ENCODE data around the gene SLC15A4. TPM values are rescaled to one million over a fixed set of nuclear protein-coding genes. Genes with fewer than 3 reads are reported as not detected.

SLC15A4 gene
- total RNA-seq, 1 experiment from 2014 or later = 14.3 TPM

GRCh38 chr12:128829861-128830504 lies 6.2 kb upstream of the SLC15A4 start:
- Histone ChIP-seq H3F3A (ENCODE audit: insufficient read depth, low read depth) (no peaks in the 10 kb centered on the region), H3K27ac (no peak overlapping the region), H3K9me2 (ENCODE audit: insufficient read depth) (peaks cover under 1% of the 10 kb centered on the region; the same call in 1 of the 2 replicates), H2AFZ (no peak overlapping the region), H4K20me1 (ENCODE audit: insufficient read depth) (no peaks in the 10 kb centered on the region), H3K4me1 (replicated peaks; ENCODE audit: insufficient read depth) (no peaks in the 10 kb centered on the region), H3K9me3 (ENCODE audit: insufficient read depth, low read depth) (no peaks in the 10 kb centered on the region), H3K4me2 (no peak overlapping the region), H3K4me3 (no peak overlapping the region), H3K27me3 (ENCODE audit: insufficient read depth, low read depth) (peaks cover 11% of the 10 kb centered on the region), H3K36me3 (ENCODE audit: low read depth) (no peaks in the 10 kb centered on the region), H3K79me2 (ENCODE audit: low read depth) (no peaks in the 10 kb centered on the region)
- BruUV-seq (replicated peaks) = no TSS peak
- CTCF ChIA-PET = no interaction called here
- no peak for DNase-seq
- POLR2A ChIA-PET (ENCODE audit: unreplicated experiment) = no interaction called here
- TF ChIP-seq CTCF (conservative IDR thresholded peaks at IDR 0.05) = no peak
- TF ChIP-seq EZH2 (IDR thresholded peaks at IDR 0.05; ENCODE audit: low read depth) = no peak
- intact Hi-C loops (cut with micrococcal nuclease; ENCODE audit: unreplicated experiment) = no loop called here

GRCh38 chr12:128827724-128828123 lies 4.0 kb upstream of the SLC15A4 start:
- Histone ChIP-seq H3K27ac (no peak overlapping the region), H3F3A (ENCODE audit: insufficient read depth, low read depth) (no peaks in the 10 kb centered on the region), H3K4me2 (no peak overlapping the region), H2AFZ (no peak overlapping the region), H3K9me2 (ENCODE audit: insufficient read depth) (peaks cover 4% of the 10 kb centered on the region; the same call in 1 of the 2 replicates), H3K4me1 (replicated peaks; ENCODE audit: insufficient read depth) (no peaks in the 10 kb centered on the region), H3K79me2 (ENCODE audit: low read depth) (peaks cover 5% of the 10 kb centered on the region), H3K27me3 (ENCODE audit: insufficient read depth, low read depth) (no peaks in the 10 kb centered on the region), H4K20me1 (ENCODE audit: insufficient read depth) (no peaks in the 10 kb centered on the region), H3K4me3 (no peak overlapping the region), H3K36me3 (ENCODE audit: low read depth) (no peaks in the 10 kb centered on the region), H3K9me3 (ENCODE audit: insufficient read depth, low read depth) (no peaks in the 10 kb centered on the region)
- POLR2A ChIA-PET (ENCODE audit: unreplicated experiment) = no interaction called here
- no TSS peak for BruUV-seq (replicated peaks)
- intact Hi-C loops (cut with micrococcal nuclease; ENCODE audit: unreplicated experiment) = no loop called here
- CTCF ChIA-PET = interaction anchor here (0.8 kb wide), 1 partner anchor 26 kb away, joined by 5 read pairs; no protein-coding TSS in a partner anchor
- TF ChIP-seq CTCF (conservative IDR thresholded peaks at IDR 0.05) = no peak
- no peak for TF ChIP-seq EZH2 (IDR thresholded peaks at IDR 0.05; ENCODE audit: low read depth)
- no peak for DNase-seq

GRCh38 chr12:128825835-128826234 lies 2.1 kb upstream of the SLC15A4 start:
- Histone ChIP-seq H4K20me1 (ENCODE audit: insufficient read depth) (no peaks in the 10 kb centered on the region), H3K27ac (no peak overlapping the region), H3K36me3 (ENCODE audit: low read depth) (no peaks in the 10 kb centered on the region), H3K4me1 (replicated peaks; ENCODE audit: insufficient read depth) (no peaks in the 10 kb centered on the region), H3K4me3 (no peak overlapping the region), H3K9me2 (ENCODE audit: insufficient read depth) (peaks cover 4% of the 10 kb centered on the region; the same call in 1 of the 2 replicates), H3K27me3 (ENCODE audit: insufficient read depth, low read depth) (no peaks in the 10 kb centered on the region), H3K4me2 (no peak overlapping the region), H3K79me2 (ENCODE audit: low read depth) (peaks cover 24% of the 10 kb centered on the region), H2AFZ (no peak overlapping the region), H3F3A (ENCODE audit: insufficient read depth, low read depth) (no peaks in the 10 kb centered on the region), H3K9me3 (ENCODE audit: insufficient read depth, low read depth) (no peaks in the 10 kb centered on the region)
- CTCF ChIA-PET = no interaction called here
- no TSS peak for BruUV-seq (replicated peaks)
- POLR2A ChIA-PET (ENCODE audit: unreplicated experiment) = no interaction called here
- no peak for DNase-seq
- no peak for TF ChIP-seq CTCF (conservative IDR thresholded peaks at IDR 0.05)
- no peak for TF ChIP-seq EZH2 (IDR thresholded peaks at IDR 0.05; ENCODE audit: low read depth)
- intact Hi-C loops (cut with micrococcal nuclease; ENCODE audit: unreplicated experiment) = no loop called here
